Peyer's patch (tissue), 4 donors: ENCODE measurements around the gene HSPA12B.

Source experiments
- CTCF ChIP-seq, 6 experiments: fragments of 450-650 bp in 4 of 6; fragments of 200-600 bp in 2 of 6; sonication (generic) in 1 of 6; IDR thresholded peaks; one replicate each; pipeline ENCODE4 v1.5.1; 2017 to 2019; ENCODE audit warnings: antibody characterized with exemption in 6 of 6, mild to moderate bottlenecking in 3 of 6, moderate library complexity in 1 of 6
- POLR2A ChIP-seq, 2 donors: fragments of 450-650 bp; IDR thresholded peaks; one replicate each; pipeline ENCODE4 v1.5.1; 2017; ENCODE audit warnings: antibody characterized with exemption in 2 of 2, mild to moderate bottlenecking in 2 of 2, moderate library complexity in 2 of 2

DNA sequence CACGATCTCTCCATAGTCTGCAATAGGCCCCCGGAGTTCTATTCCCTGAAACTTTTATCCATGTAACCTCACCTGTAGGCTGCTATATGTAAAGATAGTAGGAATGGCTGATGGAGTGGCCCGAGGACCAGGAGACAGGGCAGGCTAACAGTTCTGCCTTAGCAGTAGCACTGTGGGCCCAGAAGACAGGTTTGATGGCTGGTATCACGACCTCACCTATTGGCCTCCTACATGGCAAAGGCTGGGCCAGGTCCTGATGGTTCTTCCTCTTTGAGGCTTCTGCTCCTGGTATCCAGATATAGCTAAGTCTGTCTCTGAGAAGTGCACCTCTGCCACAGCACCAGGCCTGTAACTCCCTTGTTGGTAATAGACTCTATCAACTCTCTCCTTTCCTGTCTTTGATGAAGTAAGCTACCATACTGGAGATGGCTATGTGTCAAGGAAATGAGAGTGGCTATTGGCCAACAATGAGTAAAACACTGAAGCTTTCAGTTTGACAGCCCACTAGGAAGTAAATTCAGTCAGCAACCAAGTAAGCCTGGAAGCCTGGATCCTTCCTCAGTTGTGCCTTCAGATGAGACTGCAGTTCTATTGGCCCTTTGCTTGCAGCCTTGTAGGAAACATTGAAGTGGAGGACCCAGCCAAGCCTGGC is 43.1 kb downstream of the HSPA12B start:
- TF ChIP-seq POLR2A (IDR thresholded peaks at IDR 0.05) = no peak
- TF ChIP-seq CTCF (IDR thresholded peaks at IDR 0.05) = no peak
